ENCODE measurements around the gene PNMT. TPM values are rescaled to one million over a fixed set of nuclear protein-coding genes. Genes with fewer than 3 reads are reported as not detected.

Gene PNMT
- total RNA-seq, 1 donor: not detected

DNA sequence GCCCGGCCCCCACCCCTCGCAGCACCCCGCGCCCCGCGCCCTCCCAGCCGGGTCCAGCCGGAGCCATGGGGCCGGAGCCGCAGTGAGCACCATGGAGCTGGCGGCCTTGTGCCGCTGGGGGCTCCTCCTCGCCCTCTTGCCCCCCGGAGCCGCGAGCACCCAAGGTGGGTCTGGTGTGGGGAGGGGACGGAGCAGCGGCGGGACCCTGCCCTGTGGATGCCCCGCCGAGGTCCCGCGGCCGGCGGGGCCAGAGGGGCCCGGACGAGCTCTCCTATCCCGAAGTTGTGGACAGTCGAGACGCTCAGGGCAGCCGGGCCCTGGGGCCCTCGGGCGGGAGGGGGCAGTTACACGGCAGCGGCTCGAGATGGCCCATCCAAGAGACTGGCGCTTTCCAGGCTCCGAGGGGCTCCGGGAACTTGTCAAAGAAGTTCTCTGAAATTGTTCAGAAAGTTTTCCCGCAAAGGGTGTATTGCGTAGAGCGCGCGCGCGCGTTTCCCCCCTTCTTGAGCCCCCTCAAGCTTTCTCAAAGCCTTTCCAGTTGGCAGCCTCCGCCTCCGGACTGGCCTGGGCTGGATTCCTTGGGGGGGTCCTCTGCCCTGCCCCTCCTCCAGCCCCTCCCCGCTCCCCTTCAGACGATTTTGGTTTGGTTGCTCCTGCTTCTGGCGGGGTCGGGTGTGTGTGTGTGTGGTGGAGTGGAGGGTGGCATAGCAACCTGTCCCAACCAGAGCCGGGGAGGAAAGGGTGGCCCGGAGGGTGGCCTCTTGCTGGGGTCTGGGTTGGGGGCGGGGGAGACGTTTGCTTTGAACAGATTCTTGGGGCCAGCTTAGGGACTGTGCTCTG is 32.1 kb downstream of the PNMT start:
- H3K4me3 ChIP-seq (ENCODE audit: low read depth, low read length): peak overlapping the region; percentile 82
- TF ChIP-seq, protein P1, sequence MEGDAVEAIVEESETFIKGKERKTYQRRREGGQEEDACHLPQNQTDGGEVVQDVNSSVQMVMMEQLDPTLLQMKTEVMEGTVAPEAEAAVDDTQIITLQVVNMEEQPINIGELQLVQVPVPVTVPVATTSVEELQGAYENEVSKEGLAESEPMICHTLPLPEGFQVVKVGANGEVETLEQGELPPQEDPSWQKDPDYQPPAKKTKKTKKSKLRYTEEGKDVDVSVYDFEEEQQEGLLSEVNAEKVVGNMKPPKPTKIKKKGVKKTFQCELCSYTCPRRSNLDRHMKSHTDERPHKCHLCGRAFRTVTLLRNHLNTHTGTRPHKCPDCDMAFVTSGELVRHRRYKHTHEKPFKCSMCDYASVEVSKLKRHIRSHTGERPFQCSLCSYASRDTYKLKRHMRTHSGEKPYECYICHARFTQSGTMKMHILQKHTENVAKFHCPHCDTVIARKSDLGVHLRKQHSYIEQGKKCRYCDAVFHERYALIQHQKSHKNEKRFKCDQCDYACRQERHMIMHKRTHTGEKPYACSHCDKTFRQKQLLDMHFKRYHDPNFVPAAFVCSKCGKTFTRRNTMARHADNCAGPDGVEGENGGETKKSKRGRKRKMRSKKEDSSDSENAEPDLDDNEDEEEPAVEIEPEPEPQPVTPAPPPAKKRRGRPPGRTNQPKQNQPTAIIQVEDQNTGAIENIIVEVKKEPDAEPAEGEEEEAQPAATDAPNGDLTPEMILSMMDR (IDR thresholded peaks at IDR 0.05; ENCODE audit: insufficient read depth, low read length): no peak
- DNase-seq (ENCODE audit: low read depth): peak; percentile 26

DNA sequence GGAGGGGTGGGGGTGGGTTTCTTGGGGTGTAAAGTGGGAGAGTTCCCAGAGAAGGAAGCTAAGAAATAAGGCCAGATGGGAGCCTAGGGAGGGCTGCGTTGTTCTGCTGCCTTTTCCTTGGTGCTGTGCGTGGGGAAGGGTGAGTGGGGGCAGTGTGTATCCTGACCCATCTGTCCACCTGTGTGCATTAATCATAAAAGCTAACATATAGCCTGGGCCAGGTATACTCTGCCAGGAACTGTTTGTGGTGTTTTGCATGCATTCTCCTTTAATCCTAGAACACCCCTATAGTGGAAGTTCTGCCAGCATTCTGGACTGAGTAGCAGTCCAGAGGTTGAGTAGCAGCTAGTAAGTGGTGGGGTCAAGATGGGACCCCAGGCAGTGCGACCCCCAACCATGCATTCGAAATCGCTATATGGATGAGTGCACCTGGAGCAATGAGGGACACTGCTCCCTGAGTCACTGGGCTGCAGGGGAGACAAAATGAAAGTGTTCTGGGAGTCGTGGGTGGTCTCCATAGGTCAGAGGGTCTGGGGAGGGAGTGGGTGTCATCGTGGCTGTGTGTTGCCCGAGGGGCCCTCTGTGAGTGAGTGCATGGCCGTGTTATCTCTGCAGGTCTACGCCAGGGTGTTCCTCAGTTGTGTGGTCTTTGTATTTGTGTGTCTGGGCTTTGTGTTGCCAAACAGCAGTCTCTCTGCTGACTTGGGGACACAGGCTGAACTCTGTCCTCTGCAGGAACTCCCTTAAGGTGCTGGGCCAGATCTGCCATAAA is 32.9 kb downstream of the PNMT start:
- H3K4me3 ChIP-seq (ENCODE audit: low read depth, low read length): peak overlapping the region; percentile 82
- no peak for DNase-seq (ENCODE audit: low read depth)
- TF ChIP-seq, protein P1 (IDR thresholded peaks at IDR 0.05; ENCODE audit: insufficient read depth, low read length): no peak

DNA sequence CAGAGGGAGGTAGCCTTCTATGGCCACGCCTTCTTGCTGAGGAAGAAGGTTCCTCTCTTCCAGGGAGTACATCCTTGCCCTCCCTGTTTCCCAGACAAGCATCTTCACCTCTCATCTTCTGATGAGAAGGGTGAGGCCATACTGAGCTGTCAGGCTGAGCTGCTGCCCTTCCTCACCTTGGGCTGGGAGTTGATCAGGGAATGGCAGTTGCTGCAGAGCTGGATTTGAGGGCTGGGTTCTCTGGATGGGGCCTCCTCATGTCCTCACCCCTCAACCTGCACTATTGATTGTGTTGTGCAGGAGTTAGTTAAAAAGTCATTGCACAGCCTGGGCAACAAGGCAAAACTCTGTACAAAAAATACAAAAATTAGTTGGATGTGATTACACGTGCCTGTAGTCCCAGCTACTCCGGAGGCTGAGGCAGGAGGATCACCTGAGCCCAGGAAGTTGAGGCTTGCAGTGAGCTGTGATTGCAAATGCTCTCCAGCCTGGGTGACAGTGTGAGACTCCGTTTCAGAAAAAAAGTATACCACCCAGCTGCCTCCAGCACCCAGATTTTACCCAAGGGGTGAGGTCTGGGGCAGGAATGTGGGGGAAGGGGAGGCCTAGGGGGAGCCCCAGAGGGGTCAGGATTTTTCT is 33.6 kb downstream of the PNMT start:
- H3K4me3 ChIP-seq (ENCODE audit: low read depth, low read length): peak overlapping the region; percentile 82
- no peak for DNase-seq (ENCODE audit: low read depth)
- TF ChIP-seq, protein P1 (IDR thresholded peaks at IDR 0.05; ENCODE audit: insufficient read depth, low read length): no peak

DNA sequence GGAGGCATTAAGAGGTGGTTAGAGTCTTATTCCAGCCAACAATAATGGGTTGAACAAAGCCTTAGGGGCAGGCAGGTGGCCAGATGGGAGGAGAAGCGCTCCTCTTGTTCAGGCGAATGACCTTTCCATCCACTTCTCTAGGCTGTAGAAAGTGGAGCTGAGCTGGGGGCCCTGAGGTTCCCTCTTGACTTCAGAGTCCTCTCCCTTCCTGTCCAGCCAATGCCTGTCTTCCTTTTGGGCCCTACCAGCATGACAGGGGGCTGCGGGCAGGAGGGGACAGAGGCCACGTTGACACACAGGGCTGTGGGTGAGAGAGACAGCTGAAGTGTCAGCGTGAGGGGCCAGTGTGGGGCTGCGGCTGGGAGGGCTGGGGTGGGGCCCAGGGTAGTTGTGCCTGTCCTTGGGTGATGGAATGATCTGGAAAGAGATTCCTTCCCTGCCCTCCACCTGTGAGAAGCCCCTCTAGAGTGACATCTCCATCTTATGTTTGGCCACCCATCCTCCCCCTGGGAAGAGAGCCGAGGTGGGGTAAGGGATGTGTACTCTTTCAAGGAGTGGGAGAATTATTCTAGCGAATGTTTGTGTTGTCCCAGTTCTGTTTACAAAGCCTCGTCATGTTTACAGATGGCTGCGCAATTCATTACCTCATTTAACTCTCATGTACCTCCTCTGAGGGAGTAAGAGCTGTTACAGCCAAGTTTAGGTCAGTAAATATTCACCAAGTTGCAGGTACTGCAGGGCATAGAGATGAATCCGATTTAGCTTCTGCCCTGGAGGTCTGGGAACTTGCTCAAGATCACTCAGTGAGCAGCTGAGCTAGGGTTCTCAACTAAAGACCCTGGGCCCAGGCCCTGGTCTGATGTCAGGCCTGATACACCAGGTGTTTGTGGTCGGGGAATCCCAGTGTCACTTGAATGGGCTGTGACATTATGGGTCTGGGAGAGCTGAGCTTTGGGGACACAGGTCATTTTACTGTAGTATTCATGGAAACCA is 34.9 kb downstream of the PNMT start:
- TF ChIP-seq, protein P1 (IDR thresholded peaks at IDR 0.05; ENCODE audit: insufficient read depth, low read length): no peak
- DNase-seq (ENCODE audit: low read depth): peak; percentile 41
- H3K4me3 ChIP-seq (ENCODE audit: low read depth, low read length): no peak overlapping the region

DNA sequence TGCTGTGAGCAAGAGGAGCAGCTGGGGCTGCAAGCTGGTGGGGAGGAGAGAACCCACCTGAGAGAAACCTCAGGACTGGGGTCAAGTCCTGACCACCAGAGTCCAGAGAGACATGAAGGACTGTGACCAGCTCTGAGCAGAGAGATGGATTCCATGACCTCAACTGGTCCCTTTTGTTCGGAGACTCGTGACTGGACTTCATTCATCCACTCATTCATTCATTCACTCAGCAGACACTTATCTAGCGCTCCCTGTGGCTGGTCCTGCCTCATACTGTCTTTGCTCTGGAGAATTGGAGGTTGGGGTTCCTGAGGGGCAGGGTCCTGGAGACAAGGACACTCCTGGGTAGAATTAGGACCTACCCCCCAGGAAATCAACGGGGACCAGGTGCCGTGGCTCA is 35.7 kb downstream of the PNMT start:
- H3K4me3 ChIP-seq (ENCODE audit: low read depth, low read length): no peak overlapping the region
- TF ChIP-seq, protein P1 (IDR thresholded peaks at IDR 0.05; ENCODE audit: insufficient read depth, low read length): no peak
- DNase-seq (ENCODE audit: low read depth): no peak
